ENCODE results near the gene ROCK2. TPM values are rescaled to one million over a fixed set of nuclear protein-coding genes. Genes with fewer than 3 reads are reported as not detected.

Gene ROCK2
- total RNA-seq, 1 donor from 2014 or later: 63.5 TPM

GRCh38 chr2:11357428-11357972 is 13.1 kb upstream of the ROCK2 start:
- TF ChIP-seq CTCF (IDR thresholded peaks at IDR 0.05): no peak
- ATAC-seq (peak; percentile 83), DNase-seq (peak; percentile 79)
- intact Hi-C loops (cut with DNase I): no loop called here
- no peaks in the 10 kb centered on the region for H3K9me3 ChIP-seq
- no peaks in the 10 kb centered on the region for H3K27me3 ChIP-seq
- peak overlapping the region; percentile 64 for H3K27ac ChIP-seq
- peaks cover 22% of the 10 kb centered on the region for H3K4me1 ChIP-seq
- no peaks in the 10 kb centered on the region for H3K36me3 ChIP-seq
- no peak overlapping the region for H3K4me3 ChIP-seq

GRCh38 chr2:11356764-11357163 is 12.3 kb upstream of the ROCK2 start:
- TF ChIP-seq CTCF (IDR thresholded peaks at IDR 0.05): no peak

GRCh38 chr2:11355194-11356053 is 11.0 kb upstream of the ROCK2 start:
- H3K27me3 ChIP-seq: no peaks in the 10 kb centered on the region
- intact Hi-C loops (cut with DNase I): no loop called here
- DNase-seq (no peak), ATAC-seq (no peak)
- H3K4me3 ChIP-seq: no peak overlapping the region
- H3K36me3 ChIP-seq: no peaks in the 10 kb centered on the region
- no peak for TF ChIP-seq CTCF (IDR thresholded peaks at IDR 0.05)
- no peak overlapping the region for H3K27ac ChIP-seq
- no peaks in the 10 kb centered on the region for H3K9me3 ChIP-seq
- H3K4me1 ChIP-seq: peaks cover 22% of the 10 kb centered on the region

More at GRCh38 chr2:11356764-11357163, 12.3 kb upstream of the ROCK2 start:
- DNase-seq (no peak), ATAC-seq (no peak)
- Histone ChIP-seq H3K9me3 (no peaks in the 10 kb centered on the region), H3K4me1 (peaks cover 22% of the 10 kb centered on the region), H3K4me3 (no peak overlapping the region), H3K27ac (peak overlapping the region; percentile 64), H3K36me3 (no peaks in the 10 kb centered on the region), H3K27me3 (no peaks in the 10 kb centered on the region)
- intact Hi-C loops (cut with DNase I): no loop called here

DNA sequence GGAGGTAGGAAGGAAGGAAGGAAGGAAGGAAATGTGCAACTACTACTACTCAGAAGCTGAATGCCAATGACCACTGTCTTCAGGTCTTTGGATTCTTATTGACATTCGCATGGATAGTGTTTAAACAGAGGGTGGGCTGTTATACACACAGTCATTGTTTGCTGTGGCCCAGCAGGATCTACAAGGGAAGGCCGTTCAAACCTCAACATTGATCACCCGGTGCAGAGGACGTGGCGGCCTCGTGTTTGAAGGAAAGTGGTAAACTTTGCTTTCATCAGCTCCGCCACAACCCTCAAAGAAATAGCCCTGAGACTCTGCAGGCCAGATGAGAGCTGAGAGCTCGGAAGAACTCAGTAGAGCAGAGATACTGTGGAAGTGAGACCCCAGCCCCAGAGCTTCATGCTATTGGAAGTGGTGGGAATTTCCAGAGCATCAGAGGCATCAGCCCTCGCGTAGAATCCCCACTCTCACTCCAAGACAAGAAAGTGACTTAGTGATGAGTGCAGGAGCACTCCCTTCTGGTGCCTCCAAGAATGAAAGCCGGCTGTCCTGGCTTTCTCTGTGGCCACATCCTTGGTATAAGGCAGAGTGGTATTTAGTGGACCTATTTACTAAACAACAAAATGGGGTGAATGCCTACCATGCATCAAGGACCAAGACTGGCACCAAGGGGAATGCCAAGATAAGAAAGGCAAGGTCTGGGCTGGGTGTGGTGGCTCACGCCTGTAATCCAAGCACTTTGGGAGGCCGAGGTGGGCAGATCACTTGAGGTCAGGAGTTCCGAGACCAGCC is 10.1 kb upstream of the ROCK2 start:
- ATAC-seq (no peak), DNase-seq (no peak)
- TF ChIP-seq CTCF (IDR thresholded peaks at IDR 0.05): no peak
- Histone ChIP-seq H3K9me3 (no peaks in the 10 kb centered on the region), H3K4me1 (peaks cover 22% of the 10 kb centered on the region), H3K27ac (no peak overlapping the region), H3K36me3 (no peaks in the 10 kb centered on the region), H3K4me3 (no peak overlapping the region), H3K27me3 (no peaks in the 10 kb centered on the region)
- intact Hi-C loops (cut with DNase I): no loop called here

DNA sequence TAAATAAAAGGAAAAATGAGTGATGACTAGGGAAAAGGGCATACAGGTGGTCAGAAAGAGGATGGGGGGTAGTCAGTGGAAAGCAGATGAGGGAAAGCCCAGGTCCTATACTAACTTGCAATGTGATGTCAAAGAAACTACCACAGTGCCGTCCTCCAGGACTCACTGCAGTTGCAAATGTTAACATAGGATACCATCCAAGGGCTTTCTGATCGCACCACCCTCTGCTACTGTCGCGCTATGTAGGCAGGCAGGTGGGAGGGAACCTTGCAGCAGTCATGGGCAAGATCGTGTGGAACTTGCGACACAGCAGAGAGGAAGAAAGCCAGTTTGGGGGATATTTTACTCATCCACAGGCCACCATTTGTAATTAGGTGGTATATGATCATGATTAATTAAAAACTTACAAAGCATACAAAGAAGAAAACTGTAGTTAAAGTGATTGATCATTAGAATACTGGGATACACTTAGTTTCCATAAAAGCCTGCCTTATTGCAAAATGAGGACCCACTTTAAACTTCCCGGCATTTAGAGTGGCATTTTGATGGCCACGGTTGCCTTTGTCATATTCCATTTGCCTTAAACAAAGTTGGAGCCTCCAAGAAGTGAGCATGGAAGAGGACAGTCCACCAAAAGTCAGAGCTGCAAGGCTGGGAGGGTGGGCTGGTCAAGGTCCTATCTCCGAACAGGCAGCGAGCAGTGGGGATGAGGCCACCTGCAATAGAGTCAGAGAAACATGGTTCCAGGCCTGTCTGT is 8.5 kb upstream of the ROCK2 start:
- no peaks in the 10 kb centered on the region for H3K36me3 ChIP-seq
- intact Hi-C loops (cut with DNase I): no loop called here
- no peak overlapping the region for H3K4me3 ChIP-seq
- H3K27ac ChIP-seq: no peak overlapping the region
- no peaks in the 10 kb centered on the region for H3K27me3 ChIP-seq
- H3K4me1 ChIP-seq: peaks cover 22% of the 10 kb centered on the region
- H3K9me3 ChIP-seq: no peaks in the 10 kb centered on the region
- DNase-seq (no peak), ATAC-seq (no peak)
- TF ChIP-seq CTCF (IDR thresholded peaks at IDR 0.05): no peak
